Heart left ventricle (tissue), 16 donors: Measurements from ENCODE around the gene ELAVL1. TPM values are rescaled to one million over a fixed set of nuclear protein-coding genes. Genes with fewer than 3 reads are reported as not detected.

ENCODE experiments used
- ATAC-seq, 4 donors: fragments of 200-7000 bp; cut with Tn5 transposase; one replicate each; pipeline ENCODE4 v1.9.1; 2020 to 2022; ENCODE audit warnings: moderate library complexity in 4 of 4, mild to moderate bottlenecking in 3 of 4, moderate number of reproducible peaks in 1 of 4
- DNase-seq, 5 donors: peaks; one replicate each; pipeline ENCODE4 v3.0.0-alpha.2; 2020
- H3K27ac ChIP-seq, 12 donors: fragments of 200-600 bp; sonication (generic) in 4 of 12; one replicate each; pipeline versions ENCODE4 v1.5.0 to v1.8.0; 2016 to 2022; ENCODE audit warnings: mild to moderate bottlenecking in 2 of 12
- H3K27me3 ChIP-seq, 9 donors: fragments of 200-600 bp; sonication (generic) in 2 of 9; one replicate each; pipeline versions ENCODE4 v1.5.1 to v1.8.0; 2016 to 2022; ENCODE audit warnings: mild to moderate bottlenecking in 3 of 9
- H3K36me3 ChIP-seq, 9 donors: fragments of 200-600 bp; sonication (generic) in 2 of 9; one replicate each; pipeline versions ENCODE4 v1.5.0 to v1.8.0; 2018 to 2022; ENCODE audit warnings: mild to moderate bottlenecking in 2 of 9
- H3K4me1 ChIP-seq, 12 donors: fragments of 200-600 bp; sonication (generic) in 4 of 12; one replicate each; pipeline versions ENCODE4 v1.5.0 to v1.8.0; 2016 to 2022; ENCODE audit warnings: mild to moderate bottlenecking in 3 of 12
- H3K4me3 ChIP-seq, 12 donors: fragments of 200-600 bp; sonication (generic) in 4 of 12; one replicate each; pipeline versions ENCODE4 v1.5.0 to v1.8.0; 2017 to 2022; ENCODE audit warnings: mild to moderate bottlenecking in 9 of 12, moderate library complexity in 4 of 12
- H3K9me3 ChIP-seq, 12 donors: fragments of 200-600 bp; sonication (generic) in 4 of 12; one replicate each; pipeline versions ENCODE4 v1.5.0 to v1.8.0; 2016 to 2022; ENCODE audit warnings: mild to moderate bottlenecking in 1 of 12
- POLR2A ChIP-seq, 2 donors: fragments of 450-650 bp; IDR thresholded peaks; one replicate each; pipeline ENCODE4 v1.6.1; 2017; ENCODE audit warnings: antibody characterized with exemption in 2 of 2, mild to moderate bottlenecking in 2 of 2, moderate library complexity in 2 of 2
- WGBS, 4 donors: extraction: QIAGEN DNeasy Blood & Tissue Kit in 2 of 4; methylation state at CpG; one replicate each; pipeline versions ENCODE4 v1.1.5 to v1.1.7; 2013 to 2018; 5-methylcytosine and 5-hydroxymethylcytosine counted together
- intact Hi-C, 10 donors: fragments of 100-400 bp; cut with DNase I; formaldehyde crosslinking; loops; one replicate each; pipeline versions ENCODE4 v1.11.1 to v1.14.2; 2022
- polyA plus RNA-seq, 2 donors: library from polyadenylated mRNA; stranded (reverse); fragments of 200-250 nt; gene quantifications; one replicate each; pipeline ENCODE4 v1.2.3, GENCODE V29; 2013
- total RNA-seq, 9 donors: library from RNA; depleted of rRNA in 2 of 9; stranded (reverse); fragments of >200 nt in 2 of 9; fragmentation: NEBNext Ultra II Directional in 3 of 9; extraction: Animal tissue kit (Norgen Biotek cat#: 25700) in 3 of 9; gene quantifications; one replicate each; pipeline versions ENCODE4 v1.1.0 to v1.2.4, GENCODE V29; 2016 to 2023
- TF ChIP-seq, protein P1 (sequence below), 12 donors: fragments of 200-600 bp; sonication (generic) in 4 of 12; IDR thresholded peaks; one replicate each; pipeline versions ENCODE4 v1.5.0 to v1.8.0; 2018 to 2022; ENCODE audit warnings: antibody characterized with exemption in 12 of 12, mild to moderate bottlenecking in 5 of 12
- donor health status: ischemic (EF 13 %, LVEDD 7.1; RV severe dilation, severe dysfunction).
- donor health status: healthy with polysubstance abuse.
- donor health status: DM: no; HTN: yes; CAD: no.
- donor health status: DM: no; HTN: no; CAD: no.
- donor health status: ischemic (EF 25% LVEDD 6.9; RV normal size, moderate dysfunction).
- donor health status: ischemic (EF 25% LVEDD 5.7; RV mildly dilated, moderate dysfunction).
- donor health status: healthy.
- donor health status: DM: yes; HTN: yes; CAD: no.
- donor health status: ischemic (EF 35%, LVEDD 5.7; RV mildly dilated, moderate dysfunction).
- donor health status: nonischemic (EF 11% LVEDD 7.7; RV severe dilation, severe dysfunction).
- donor health status: DM: yes; HTN: yes; CAD: no.
- donor health status: PGD.
- donor health status: ischemic (EF 29% LVEDD 5.4; RV normal size, mild dysfunction).
- donor health status: nonischemic (EF 23%, LVEDD 6.1; RV moderate dilation, normal function).

The ELAVL1 gene
- total and polyA plus RNA-seq, 11 donors: 9.8 to 62.0 (median 52.6) TPM

GRCh38 chr19:7983995-7984837, 21.2 kb downstream of the ELAVL1 start:
- WGBS, 4 donors: 77 to 83% (median 79%) methylated on average over 13 to 14 of the region's 14 CpGs
- Histone ChIP-seq H3K36me3 (peaks cover 3 to 91% (median 59%) of the 10 kb centered on the region in 9 donors), H3K9me3 (no peaks in the 10 kb centered on the region), H3K27me3 (no peaks in the 10 kb centered on the region), H3K4me1 (peaks cover 5 to 72% (median 45%) of the 10 kb centered on the region in 12 donors), H3K4me3 (no peak overlapping the region), H3K27ac (peak overlapping the region in 3 of 12 donors; percentile 53 to 82 (median 67))
- ATAC-seq (peak in 2 of 4 donors; percentile 18 to 41), DNase-seq (peak in 1 of 5 donors; percentile 42)
- intact Hi-C loops: no loop called here
- TF ChIP-seq POLR2A (IDR thresholded peaks at IDR 0.05): no peak
- TF ChIP-seq, protein P1, sequence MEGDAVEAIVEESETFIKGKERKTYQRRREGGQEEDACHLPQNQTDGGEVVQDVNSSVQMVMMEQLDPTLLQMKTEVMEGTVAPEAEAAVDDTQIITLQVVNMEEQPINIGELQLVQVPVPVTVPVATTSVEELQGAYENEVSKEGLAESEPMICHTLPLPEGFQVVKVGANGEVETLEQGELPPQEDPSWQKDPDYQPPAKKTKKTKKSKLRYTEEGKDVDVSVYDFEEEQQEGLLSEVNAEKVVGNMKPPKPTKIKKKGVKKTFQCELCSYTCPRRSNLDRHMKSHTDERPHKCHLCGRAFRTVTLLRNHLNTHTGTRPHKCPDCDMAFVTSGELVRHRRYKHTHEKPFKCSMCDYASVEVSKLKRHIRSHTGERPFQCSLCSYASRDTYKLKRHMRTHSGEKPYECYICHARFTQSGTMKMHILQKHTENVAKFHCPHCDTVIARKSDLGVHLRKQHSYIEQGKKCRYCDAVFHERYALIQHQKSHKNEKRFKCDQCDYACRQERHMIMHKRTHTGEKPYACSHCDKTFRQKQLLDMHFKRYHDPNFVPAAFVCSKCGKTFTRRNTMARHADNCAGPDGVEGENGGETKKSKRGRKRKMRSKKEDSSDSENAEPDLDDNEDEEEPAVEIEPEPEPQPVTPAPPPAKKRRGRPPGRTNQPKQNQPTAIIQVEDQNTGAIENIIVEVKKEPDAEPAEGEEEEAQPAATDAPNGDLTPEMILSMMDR (IDR thresholded peaks at IDR 0.05): no peak

DNA sequence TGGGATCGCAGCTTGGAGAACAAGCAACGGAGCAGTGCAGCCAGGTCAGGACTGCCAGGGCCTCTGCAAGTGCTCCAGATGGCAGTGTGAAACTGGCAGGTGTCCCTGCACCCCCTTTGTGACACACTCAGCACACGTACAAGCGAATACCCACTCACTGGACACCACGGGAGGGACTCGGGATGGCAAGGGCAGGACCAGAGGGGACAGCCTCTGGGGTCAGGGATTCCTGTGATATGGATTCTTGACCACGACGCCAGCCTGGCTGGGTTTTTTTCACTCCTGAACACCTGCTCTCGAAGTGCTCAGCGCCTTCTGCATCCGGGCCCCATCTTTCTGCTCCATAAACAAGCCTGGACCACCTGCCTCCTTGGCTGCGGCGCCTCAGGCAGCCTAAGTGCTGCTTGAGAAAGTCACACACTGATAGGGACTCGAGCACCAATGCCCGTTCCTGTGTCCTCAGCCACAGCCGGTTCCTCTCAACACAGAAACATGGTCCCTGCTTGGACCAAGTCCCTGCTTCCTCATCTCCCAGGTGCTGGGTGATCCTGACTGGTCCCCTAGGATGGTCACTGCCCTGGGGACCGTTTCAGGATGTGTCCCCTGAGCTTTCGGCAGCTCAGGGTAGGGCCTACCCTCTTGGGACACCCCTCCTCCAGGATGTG, 22.0 kb downstream of the ELAVL1 start:
- Histone ChIP-seq H3K9me3 (no peaks in the 10 kb centered on the region), H3K27me3 (no peaks in the 10 kb centered on the region), H3K36me3 (peaks cover 3 to 91% (median 55%) of the 10 kb centered on the region in 9 donors), H3K4me1 (peaks cover 5 to 71% (median 41%) of the 10 kb centered on the region in 12 donors), H3K4me3 (no peak overlapping the region), H3K27ac (peak overlapping the region; percentile 13 to 82 (median 56))
- intact Hi-C loops: no loop called here
- WGBS, 4 donors: 86 to 89% (median 88%) methylated on average over 16 to 18 of the region's 18 CpGs
- TF ChIP-seq, protein P1 (IDR thresholded peaks at IDR 0.05): no peak
- no peak for TF ChIP-seq POLR2A (IDR thresholded peaks at IDR 0.05)
- no peak for DNase-seq
- no peak for ATAC-seq

- peaks cover 5 to 72% (median 38%) of the 10 kb centered on the region in 12 donors for H3K4me1 ChIP-seq
- TF ChIP-seq, protein P1 (IDR thresholded peaks at IDR 0.05): no peak
- TF ChIP-seq POLR2A (IDR thresholded peaks at IDR 0.05): no peak
- no peak overlapping the region for H3K4me3 ChIP-seq
- peak overlapping the region; percentile 13 to 82 (median 60) for H3K27ac ChIP-seq
- DNase-seq (peak in 2 of 5 donors; percentile 42 to 59), ATAC-seq (peak; percentile 33 to 78 (median 43))
- no peaks in the 10 kb centered on the region for H3K9me3 ChIP-seq
- H3K36me3 ChIP-seq: peaks cover 3 to 90% (median 53%) of the 10 kb centered on the region in 9 donors
- intact Hi-C loops: no loop called here
- H3K27me3 ChIP-seq: no peaks in the 10 kb centered on the region
- WGBS, 4 donors: 45 to 54% (median 51%) methylated on average over 20 to 21 of the region's 21 CpGs
These were observed 22.8 kb downstream of the ELAVL1 start for GRCh38 chr19:7982651-7983099.

DNA sequence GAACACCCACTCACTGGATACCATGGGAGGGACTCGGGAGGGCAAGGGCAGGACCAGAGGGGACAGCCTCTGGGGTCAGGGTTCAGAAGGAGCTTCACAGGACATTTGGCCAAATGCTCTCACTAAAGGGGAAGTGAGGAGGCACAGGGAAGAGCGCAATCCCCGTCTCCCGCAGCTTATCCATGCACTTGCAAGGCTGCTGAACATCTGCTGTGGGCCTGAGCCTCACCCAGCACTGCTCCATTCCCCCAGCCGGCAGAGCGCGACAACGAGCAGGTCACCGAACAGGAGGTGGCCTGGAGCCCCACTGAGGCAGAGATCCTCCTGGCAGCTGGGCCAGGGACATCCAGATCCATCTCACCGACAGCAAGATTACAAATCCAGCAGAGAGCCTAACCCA, 23.3 kb downstream of the ELAVL1 start:
- DNase-seq (no peak), ATAC-seq (no peak)
- Histone ChIP-seq H3K36me3 (peaks cover 3 to 92% (median 59%) of the 10 kb centered on the region in 9 donors), H3K27me3 (no peaks in the 10 kb centered on the region), H3K27ac (peak overlapping the region in 11 of 12 donors; percentile 36 to 82 (median 60)), H3K4me3 (no peak overlapping the region), H3K9me3 (no peaks in the 10 kb centered on the region), H3K4me1 (peaks cover under 1 to 67% (median 35%) of the 10 kb centered on the region in 12 donors)
- WGBS, 4 donors: 82 to 96% (median 84%) methylated on average over 10 of the region's 10 CpGs
- intact Hi-C loops: no loop called here
- TF ChIP-seq, protein P1 (IDR thresholded peaks at IDR 0.05): no peak
- TF ChIP-seq POLR2A (IDR thresholded peaks at IDR 0.05): no peak
